DMS114 treated with DMSO at 0.1 percent for 48 hours (cell line): ENCODE results near the gene TTLL12.

Experiments used
- DNase-seq: peaks from one replicate; lab custom pipeline; 2025; ENCODE audit not compliant: unreplicated experiment; lab: John Stamatoyannopoulos, UW

Gene TTLL12

DNA sequence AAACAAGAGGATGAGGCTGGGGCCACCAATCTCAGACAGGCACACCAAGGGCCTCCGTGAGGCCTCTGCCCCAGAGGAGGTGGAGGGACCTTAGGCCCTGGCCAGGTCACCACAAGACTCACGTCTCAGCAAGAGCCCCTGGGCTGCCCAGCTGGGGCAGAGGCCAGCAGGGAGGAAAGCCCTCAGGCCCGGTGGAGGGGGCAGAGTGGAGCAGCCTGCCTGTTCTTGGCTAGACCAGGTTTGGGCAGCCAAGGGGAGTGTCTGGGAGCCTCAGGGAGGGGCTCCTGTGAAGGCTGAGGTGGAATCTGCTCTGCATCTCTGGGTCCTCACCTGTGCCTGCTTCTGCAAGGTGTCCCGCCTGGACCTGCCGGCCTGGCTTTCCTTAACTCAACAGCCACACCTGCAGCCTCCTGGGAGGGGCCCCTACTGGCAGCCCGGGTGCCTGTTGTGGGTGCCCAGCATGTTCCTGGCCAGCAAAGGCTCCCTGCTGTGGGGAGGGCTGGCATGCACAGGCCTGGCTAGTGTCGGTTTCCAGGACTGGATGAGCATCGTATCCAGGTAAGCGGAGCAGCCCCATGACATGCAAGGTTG, 11.9 kb downstream of the TTLL12 start:
- DNase-seq, result no peak

DNA sequence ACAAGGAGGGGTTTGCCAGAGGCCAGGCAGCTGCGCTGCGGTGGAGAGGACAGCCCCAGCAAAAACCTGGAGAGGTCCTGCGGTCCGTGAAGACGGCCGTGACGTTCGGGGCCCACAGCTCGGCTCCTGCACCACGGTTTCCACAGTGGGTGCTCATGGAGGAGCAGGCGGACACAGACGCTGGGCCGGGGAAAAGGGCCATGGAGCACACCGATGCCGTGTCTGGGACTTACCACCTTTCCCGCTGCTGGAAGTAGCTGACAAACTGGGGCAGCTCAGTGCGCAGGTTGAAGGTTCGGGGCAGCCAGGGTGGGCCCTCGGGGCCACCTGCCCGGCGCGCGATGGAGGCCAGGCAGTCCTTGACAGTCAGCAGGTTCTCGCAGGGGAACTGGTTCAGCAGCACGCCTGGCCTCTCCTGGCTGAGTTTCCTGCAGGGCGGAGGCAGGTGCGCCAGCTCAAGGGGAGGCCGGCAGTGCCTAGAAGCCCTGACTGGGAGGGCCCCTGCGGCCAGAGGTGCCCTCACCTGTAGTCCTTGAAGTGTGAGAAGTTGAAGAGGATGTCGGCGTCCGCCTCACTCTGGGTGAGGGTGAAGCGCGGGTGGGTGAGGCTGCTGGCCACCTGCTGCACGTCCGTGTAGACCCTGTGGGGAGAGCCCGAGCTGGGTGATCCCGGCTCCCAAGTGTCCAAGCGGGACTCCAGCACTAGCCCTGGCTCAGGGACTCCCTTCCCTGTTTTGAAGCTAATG, 12.8 kb downstream of the TTLL12 start:
- DNase-seq, result no peak

DNA sequence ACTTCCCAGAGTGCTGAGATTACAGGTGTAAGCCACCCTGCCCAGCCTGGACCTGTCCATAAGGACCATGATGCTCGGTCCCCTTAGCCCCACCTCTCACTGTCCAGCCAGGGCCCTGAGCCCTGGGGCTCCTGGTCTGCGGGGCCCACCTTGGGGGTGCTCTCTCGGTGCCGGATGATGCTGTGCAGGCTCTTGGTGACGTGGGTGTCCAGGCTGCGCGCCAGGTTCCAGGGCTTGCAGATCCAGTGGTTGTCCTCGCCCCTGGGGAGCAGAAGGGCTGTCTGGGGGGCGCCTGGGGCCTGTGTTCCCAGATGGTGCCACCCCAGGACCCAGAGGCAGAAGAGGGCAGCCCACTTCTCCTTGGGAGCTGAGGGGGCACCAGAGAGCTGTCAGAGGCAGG, 13.4 kb downstream of the TTLL12 start:
- DNase-seq, result no peak

DNA sequence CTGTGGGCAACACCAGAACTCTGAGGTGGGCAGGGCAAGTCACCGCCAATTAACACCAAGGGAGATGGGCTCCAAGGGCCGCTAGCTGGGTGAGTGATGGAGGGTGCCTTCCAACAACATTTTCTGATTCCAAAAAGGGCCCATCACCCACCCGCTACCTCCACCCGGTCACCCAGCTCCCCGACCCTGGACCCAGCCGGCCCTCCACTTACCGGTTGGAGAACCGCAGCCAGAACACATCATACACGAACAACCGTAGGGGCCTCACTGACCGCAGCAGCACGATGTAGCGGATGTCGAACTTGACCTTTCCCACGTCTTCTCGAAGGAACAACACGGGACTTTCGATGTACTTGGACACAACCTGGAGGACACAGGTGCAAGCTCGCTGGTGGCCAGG, 14.7 kb downstream of the TTLL12 start:
- DNase-seq, result no peak

DNA sequence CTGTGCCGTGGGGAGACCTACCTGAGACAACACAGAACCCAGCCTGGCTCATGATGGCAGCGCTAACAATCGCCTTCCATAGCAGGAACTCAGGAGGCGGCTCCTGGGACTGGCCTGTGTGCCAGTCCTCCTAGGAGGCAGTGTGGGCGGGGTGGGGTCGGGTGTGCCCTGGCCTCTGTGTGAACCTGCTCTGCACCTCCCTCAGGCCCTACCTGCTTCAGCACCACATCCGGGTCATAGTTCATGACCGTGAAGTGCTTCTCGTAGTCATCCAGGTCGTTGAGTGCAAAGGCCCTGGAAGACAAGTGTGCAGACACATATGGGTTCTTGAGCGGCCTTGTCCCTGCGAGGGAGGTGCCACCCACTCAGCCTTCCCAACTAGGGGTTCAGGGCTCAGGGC, 15.3 kb downstream of the TTLL12 start:
- no peak for DNase-seq

DNA sequence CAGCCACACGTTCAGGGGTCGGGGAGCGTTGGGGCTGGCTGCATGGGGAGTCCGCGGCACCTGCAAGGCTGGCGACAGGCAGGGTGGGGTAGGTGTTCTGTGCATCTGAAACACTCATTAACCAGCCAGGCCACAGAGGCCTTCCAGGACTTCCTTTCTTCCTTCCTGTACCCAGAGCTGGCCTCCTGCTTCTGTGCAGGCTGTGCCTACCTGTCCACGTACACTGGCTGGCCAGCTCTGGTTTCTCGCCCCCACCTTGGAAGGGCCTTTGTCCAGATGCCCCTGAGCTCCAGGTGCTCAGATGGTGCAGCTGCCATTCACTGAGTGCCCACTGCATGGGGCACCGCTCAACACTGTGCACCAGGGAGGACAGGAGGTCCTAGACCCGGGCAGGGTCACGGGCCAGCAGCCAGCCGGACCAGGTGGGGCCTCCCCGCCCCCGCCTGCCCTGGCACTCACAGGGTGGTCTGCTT, 15.9 kb downstream of the TTLL12 start:
- no peak for DNase-seq

DNA sequence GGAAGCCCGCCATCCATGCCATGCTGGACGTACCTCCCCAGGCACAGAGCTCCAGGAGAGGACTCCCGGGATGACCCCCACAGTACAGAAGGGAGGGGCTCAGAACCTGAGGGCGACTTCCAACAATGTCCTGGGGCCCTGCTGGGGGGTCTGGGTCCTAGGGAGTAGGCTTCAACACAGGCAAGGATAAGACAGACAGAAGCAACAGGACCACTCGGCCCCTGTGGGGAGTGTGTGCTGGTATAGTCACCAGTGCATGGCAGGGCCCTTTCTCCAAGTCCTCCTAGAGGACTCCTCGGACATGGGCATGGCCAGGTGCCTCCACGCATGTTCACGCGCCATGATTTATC, 16.8 kb downstream of the TTLL12 start:
- DNase-seq, result no peak

DNA sequence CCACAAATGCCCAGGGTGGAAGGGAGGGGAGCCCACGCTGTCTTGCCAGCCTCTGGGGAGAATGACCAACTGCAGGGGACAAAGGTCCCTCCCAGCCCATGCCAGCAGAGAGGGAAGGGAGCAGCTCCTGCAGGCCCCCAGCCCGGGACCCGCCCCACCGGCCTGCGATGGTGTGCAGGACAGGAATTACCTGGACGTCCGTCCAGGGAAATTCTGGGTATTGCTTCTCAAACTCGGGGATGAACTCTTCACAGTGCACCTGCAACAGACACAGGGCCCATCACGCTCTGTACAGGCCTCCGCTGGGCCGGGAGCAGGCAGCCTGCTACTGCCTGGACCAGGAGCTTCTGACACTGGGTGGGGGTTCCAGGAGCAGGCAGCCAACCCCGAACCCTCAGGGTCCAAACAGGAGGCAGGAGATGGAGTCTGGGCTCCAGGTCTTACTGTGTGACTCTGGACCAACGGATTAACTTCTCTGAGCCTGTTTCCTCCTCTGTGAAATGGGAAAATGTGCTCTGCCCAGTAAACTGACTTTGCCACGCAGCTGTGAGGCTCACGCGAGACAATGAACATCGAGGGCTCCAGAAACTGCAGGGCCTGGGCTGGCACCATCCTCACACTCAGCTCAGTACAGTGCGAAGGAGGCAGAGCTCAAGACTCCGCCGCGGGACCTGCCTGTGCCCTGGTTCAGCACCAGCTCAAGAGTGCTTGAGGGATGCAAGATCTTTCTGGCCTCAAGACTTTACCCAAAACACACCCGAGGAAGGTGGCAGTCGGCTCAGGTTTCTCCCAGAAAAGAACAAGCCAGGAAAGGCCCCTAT, 17.4 kb downstream of the TTLL12 start:
- no peak for DNase-seq

DNA sequence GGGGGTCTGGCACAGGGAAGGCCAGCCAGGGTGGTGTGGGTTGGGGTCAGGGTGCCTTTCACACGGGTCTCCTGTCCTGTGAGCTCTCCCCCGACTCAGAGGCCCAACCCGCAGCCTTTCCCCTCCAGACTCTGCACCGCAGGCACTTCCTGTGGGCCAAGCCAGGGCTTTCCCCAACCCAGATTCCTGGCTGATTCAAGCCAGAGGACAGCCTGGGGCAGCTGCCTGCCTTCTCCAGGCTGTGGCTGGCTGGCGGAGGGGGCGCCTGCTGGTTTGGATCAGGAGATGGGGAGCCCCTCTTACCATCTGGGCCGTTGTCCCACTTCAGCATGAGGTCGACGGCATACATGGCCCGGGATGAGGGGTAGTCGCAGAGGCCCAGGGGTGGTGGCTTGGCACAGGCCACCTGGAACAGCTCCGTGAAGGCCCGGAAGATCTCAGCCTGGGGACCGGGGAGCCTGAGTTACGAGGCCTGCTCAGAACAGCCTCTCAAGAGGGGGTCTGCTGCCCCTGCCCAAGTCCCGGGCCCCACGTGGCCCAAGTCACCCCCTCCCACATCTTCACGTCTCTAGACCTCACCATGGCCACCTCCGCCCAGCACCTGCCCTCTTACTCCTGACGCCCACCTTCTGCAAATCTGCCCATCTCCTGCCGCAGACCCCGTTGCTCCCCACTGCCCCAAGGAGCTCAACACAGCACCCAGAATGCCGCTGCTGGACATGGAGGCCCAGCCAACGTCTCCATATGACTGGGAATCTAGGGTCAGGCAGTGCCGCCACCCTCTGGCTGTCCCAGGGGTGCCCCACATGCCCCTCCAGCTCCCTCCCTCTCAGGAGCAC, 18.2 kb downstream of the TTLL12 start:
- DNase-seq, result no peak

DNA sequence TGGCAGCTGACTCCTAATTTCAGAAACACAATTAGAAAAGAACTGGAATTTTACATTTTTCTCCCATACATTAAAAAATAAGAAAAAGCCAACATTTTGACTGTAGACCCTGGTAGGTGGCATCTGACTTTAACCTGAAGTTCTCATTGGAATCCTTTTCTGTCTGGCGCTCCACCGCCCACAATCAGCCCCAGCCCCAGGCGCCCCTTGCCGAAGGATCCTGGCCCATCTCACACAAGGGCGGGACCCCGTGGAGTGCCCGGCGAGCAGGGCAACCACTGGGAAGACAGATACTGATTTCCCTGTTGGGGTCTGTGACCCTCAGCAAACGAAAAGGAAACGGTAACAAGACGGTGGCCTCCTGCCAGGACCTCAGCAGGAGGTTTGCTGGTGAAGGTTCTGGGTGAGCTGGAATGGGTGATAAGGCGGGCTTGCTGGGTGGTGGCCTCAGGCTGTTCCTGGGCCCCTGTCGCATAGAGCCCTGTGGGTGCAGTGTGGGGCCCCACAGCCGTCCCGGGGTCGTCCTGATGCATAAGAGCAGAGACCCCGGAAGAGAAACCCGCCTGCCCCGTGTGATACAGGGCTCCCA, 19.8 kb downstream of the TTLL12 start:
- DNase-seq, result no peak

DNA sequence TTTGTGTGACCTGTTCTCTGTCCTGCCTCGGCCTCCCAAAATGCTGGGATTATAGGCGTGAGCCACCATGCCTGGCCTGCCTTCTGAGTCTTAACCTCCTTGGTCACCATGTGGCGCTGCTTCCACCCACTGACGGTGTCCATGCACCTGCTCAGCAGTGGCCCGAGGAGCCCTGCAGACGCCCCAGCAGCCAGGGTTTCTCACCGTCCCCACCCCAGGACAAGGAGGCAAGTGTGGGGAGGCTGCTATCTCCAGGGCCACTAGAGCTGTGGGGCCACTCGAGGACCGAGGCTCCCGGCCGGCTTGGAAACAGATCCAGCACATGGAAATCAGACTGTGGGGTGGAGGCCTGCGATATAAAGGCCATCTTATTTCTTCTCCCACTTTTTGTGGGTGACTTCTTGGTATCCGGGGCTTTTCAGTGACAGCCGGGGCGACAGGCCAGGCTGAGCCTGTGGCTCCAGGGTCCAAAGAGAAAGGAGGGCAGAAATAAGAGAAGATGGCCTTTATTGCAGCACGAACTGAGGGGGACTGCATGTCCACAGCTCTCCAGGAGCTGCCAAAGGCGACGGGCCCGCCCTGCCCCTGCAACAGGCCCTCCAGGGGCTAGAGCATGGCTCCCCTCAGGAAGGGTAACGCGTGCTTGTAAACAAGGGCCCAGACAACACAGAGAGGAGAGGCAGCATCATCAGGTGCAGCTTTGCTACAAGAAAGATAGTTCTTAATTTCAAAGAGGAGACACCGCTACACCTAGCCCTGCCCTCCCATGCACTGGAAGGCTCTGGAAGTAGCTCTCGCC, 20.6 kb downstream of the TTLL12 start:
- no peak for DNase-seq

DNA sequence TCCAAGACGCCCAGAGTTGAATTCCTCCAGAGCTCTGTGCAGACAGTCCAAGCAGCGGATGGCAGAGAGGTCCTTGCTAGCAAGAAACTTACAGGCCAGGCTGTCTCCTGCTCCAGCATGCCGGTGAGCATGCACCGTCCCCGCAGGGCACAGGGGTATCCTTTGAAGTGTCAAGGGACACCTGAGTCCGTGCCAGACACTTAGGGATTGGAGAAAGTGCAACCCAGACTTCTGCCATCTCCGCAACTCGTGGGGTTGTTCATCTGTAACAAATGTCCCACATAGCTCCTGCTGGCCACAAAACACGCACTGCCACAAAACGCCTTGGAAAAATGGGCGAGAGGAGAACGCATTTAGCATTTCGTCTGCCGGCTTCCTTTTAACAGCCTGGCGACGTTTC, 22.3 kb downstream of the TTLL12 start:
- no peak for DNase-seq

DNA sequence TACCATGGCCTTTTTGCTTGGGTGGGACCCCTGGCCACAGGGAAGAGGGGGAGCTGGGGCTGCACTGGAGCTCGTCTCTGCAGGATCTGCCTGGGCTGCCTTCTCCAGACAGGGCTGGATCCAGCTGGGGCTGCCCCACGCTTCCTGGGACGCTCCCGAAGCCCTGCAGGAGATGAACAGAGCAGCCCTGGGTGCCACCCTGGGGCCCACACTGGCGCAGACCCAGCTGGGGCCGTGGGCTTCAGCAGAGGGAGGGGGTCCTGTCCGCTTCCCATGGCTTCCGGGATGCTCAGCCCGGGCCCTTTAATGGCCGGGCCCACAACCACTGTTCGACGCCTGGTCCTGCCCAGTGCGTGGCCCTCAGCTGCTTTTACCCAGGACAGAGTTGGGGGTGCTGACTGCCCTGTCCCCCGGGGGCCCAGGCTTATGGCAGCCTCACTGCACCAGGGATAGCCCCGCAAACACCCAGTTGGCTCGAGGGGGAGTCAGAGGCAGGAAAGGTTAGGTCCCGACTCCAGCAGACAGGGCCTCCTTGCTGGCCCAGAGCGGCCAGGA, 23.6 kb downstream of the TTLL12 start:
- no peak for DNase-seq

DNA sequence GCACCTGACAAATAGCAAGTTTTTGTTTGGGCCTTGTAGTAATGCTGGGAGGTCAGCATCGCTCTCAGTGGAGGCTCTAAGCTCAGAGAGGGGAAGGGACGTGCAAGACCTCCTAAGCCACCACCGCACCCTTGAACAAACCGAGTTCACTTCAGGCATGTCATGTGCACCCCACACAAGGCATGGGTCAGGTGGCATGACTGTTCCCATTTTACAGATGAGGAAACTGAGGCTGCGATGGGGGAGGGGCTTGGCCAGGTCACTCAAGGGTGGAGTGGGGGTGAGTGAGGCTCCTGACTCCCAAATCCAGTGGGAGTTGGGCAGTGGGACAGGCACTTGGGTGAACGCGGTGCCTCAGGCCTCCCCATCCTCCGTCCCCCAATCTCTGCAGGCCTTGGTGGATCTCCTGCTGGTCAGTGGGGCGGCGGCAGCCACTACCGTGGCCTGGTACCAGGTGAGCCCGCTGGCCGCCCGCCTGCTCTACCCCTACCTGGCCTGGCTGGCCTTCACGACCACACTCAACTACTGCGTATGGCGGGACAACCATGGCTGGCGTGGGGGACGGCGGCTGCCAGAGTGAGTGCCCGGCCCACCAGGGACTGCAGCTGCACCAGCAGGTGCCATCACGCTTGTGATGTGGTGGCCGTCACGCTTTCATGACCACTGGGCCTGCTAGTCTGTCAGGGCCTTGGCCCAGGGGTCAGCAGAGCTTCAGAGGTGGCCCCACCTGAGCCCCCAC, 24.4 kb downstream of the TTLL12 start:
- DNase-seq, result no peak

DNA sequence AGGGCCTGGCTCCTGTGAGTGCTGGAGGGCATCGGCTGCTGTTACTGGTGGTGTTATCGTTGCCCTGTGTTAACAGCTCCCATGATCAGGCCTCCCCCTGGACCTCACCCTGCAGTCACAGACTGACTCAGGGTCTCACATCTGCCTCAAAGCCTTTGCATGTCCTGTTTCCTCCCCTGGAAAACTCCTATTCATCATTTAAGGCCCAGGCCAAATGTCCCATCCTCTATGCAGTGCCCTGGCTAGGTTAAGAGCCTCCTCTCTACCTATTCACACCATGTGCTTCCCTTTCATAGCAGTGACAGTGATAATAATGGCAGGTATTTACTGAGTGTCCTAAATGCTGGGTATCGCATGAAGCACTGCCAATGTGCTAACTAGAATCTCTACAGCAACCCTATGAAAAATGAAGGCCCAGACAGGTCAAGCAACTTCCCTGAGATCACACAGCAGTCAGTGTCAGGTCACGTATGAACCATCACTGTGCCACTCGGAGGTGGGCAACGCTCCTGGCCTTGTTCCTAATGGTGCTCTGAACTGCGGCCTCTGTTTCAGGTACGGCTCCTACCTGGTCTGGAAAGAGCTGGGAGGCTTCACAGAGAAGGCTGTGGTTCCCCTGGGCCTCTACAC, 26.3 kb downstream of the TTLL12 start:
- DNase-seq, result no peak

DNA sequence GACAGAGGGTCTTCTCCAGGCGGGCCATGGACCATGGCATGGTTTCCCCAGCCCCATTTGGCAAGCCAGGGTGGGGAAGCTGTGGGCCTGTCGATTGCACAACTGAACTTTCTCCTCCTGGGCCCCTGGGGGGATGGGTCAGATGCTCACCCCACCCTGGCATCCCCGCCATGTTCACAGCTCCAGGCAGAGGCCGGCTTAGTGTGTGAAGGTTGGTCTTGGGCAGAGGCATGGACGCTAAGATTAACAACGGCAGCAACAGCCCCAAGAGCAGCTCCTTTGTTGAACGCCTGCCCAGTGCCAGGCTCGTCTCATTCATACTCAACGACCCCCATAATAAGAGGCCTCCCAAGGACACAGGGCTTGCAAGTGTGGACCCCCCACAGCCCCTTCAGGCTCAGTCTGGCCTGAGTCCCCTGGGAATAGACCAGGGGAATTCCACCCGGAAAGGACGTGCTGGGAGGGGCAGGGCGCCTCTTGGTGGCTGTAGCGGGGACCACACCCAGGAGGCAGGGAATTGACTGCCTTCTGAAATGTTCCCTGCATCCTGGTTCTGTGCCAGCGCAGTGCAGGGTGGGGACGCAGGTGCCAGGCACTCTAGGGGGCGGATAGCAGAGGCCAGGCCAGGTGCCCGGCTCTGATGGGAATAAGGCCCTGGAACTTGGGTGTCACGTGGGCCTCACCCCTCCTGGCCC, 27.3 kb downstream of the TTLL12 start:
- DNase-seq, result no peak

DNA sequence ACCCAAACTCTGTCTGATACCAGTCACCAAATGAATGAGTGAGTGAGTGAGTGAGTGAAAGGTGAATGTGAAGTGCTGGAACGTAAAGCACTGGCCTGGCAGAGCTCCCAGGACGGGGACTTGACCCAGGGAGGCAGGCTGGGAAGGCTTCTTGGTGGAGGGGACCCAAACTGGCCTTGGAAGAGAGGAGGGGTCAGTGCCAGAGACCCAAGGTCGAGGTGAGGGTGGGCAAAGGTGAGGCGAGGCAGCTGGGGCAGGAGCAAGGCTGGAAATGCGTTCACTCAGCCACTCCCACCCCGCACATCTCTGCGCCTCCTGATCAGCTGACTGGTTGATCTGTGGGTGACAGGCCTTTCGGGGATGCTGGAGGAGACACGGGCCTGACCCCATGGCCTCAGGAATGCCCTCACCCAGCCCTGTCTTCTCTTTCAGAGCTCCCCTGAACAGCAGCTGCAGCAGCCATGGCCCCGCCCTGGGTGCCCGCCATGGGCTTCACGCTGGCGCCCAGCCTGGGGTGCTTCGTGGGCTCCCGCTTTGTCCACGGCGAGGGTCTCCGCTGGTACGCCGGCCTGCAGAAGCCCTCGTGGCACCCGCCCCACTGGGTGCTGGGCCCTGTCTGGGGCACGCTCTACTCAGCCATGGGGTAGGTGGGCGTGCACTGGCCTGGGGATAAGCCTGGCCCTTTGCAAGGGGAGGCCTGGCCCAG, 28.0 kb downstream of the TTLL12 start:
- no peak for DNase-seq
